Neural cell (in vitro differentiated cells): ENCODE data around the gene GPR150. TPM values are rescaled to one million over a fixed set of nuclear protein-coding genes. Genes with fewer than 3 reads are reported as not detected.

Experiments
- H2AFZ ChIP-seq: fragments of 200-600, 300-800 bp; sonication (generic), shearing (Covaris generic); 2 replicates; pipeline ENCODE4 v1.6.0; 2014; ENCODE audit warnings: low read depth, mild to moderate bottlenecking, antibody characterized with exemption, low read length, moderate library complexity
- H3F3A ChIP-seq: fragments of 200-600 bp; shearing (Covaris generic); 2 replicates; pipeline ENCODE4 v1.6.1; 2016; ENCODE audit warnings: mild to moderate bottlenecking, moderate library complexity, mixed read lengths, antibody characterized with exemption, low read length; ENCODE audit not compliant: insufficient read depth, poor library complexity, severe bottlenecking
- H3K27ac ChIP-seq: fragments of 200-600, 300-800 bp; sonication (generic), shearing (Covaris generic); 2 replicates; pipeline ENCODE4 v1.5.1; 2014; ENCODE audit warnings: mild to moderate bottlenecking, low read length, moderate library complexity
- H3K27me3 ChIP-seq: fragments of 300-800, 200-600 bp; sonication (generic), shearing (Covaris generic); 2 replicates; pipeline ENCODE4 v1.6.0; 2014; ENCODE audit warnings: mild to moderate bottlenecking, low read depth, low read length, moderate library complexity; ENCODE audit not compliant: insufficient read depth
- H3K36me3 ChIP-seq: fragments of 300-800, 200-600 bp; sonication (generic), shearing (Covaris generic); 2 replicates; pipeline ENCODE4 v1.5.1; 2014; ENCODE audit warnings: mild to moderate bottlenecking, antibody characterized with exemption, low read length, moderate library complexity; ENCODE audit not compliant: insufficient read depth
- H3K4me2 ChIP-seq: fragments of 300-800, 200-600 bp; sonication (generic), shearing (Covaris generic); 2 replicates; pipeline ENCODE4 v1.6.0; 2014; ENCODE audit warnings: mild to moderate bottlenecking, low read length
- H3K4me3 ChIP-seq: fragments of 300-800, 200-600 bp; sonication (generic), shearing (Covaris generic); 2 replicates; pipeline ENCODE4 v1.5.1; 2014; ENCODE audit warnings: mild to moderate bottlenecking, low read length, moderate library complexity
- H3K79me2 ChIP-seq: fragments of 200-600 bp; shearing (Covaris generic); replicated peaks from 2 replicates; pipeline ENCODE4 v1.6.0; 2014; ENCODE audit warnings: mild to moderate bottlenecking, low read length, moderate library complexity; ENCODE audit not compliant: insufficient read depth
- H3K9ac ChIP-seq: fragments of 300-800, 200-600 bp; sonication (generic), shearing (Covaris generic); 2 replicates; pipeline ENCODE4 v1.6.1; 2016; ENCODE audit warnings: mild to moderate bottlenecking, low read length, mixed read lengths
- H3K9me2 ChIP-seq: fragments of 200-600 bp; shearing (Covaris generic); 2 replicates; pipeline ENCODE4 v1.6.1; 2016; ENCODE audit warnings: mild to moderate bottlenecking, low read length, mixed read lengths; ENCODE audit not compliant: insufficient read depth
- H3K9me3 ChIP-seq: fragments of 200-600, 300-800 bp; sonication (generic), shearing (Covaris generic); 2 replicates; pipeline ENCODE4 v1.6.1; 2016; ENCODE audit warnings: mild to moderate bottlenecking, mixed run types, low read length, moderate library complexity, mixed read lengths
- H4K20me1 ChIP-seq: fragments of 200-600 bp; shearing (Covaris generic); 2 replicates; pipeline ENCODE4 v1.6.1; 2016; ENCODE audit warnings: mild to moderate bottlenecking, mixed run types; ENCODE audit not compliant: insufficient read depth
- EP300 ChIP-seq: fragments of 450-650 bp; conservative IDR thresholded peaks from 2 replicates; pipeline ENCODE4 v1.6.1; 2014; ENCODE audit warnings: antibody characterized with exemption, mild to moderate bottlenecking, moderate library complexity; ENCODE audit not compliant: poor library complexity, severe bottlenecking
- EZH2 ChIP-seq: fragments of 200-600, 300-800 bp; shearing (Covaris generic), sonication (generic); IDR thresholded peaks from 2 replicates; pipeline ENCODE4 v1.6.1; 2014; ENCODE audit warnings: antibody characterized with exemption, low read length, borderline replicate concordance, mild to moderate bottlenecking; ENCODE audit not compliant: insufficient read depth, poor library complexity, severe bottlenecking
- MXI1 ChIP-seq: fragments of 450-650 bp; conservative IDR thresholded peaks from 2 replicates; pipeline ENCODE4 v1.6.1; 2014; ENCODE audit warnings: antibody characterized with exemption, mild to moderate bottlenecking; ENCODE audit not compliant: poor library complexity, severe bottlenecking
- POLR2AphosphoS5 ChIP-seq: IDR thresholded peaks from 2 replicates; pipeline ENCODE4 v1.6.1; 2012
- RAD21 ChIP-seq: fragments of 450-650 bp; conservative IDR thresholded peaks from 2 replicates; pipeline ENCODE4 v1.6.1; 2014; ENCODE audit warnings: antibody characterized with exemption, mild to moderate bottlenecking, moderate library complexity
- SMC3 ChIP-seq: fragments of 450-650 bp; conservative IDR thresholded peaks from 2 replicates; pipeline ENCODE4 v1.6.1; 2014; ENCODE audit warnings: antibody characterized with exemption, mild to moderate bottlenecking, moderate library complexity; ENCODE audit not compliant: poor library complexity
- TAF1 ChIP-seq: IDR thresholded peaks from 2 replicates; pipeline ENCODE4 v1.6.1; 2012; ENCODE audit warnings: low read depth
- polyA plus RNA-seq: library from polyadenylated mRNA; depleted of rRNA; stranded (reverse); fragments of >200 nt; gene quantifications from 2 replicates; pipeline ENCODE4 v1.2.3, GENCODE V29; 2014
- TF ChIP-seq, protein P1 (sequence below): IDR thresholded peaks from 2 replicates; pipeline ENCODE4 v1.6.1; 2012; ENCODE audit warnings: borderline replicate concordance
- TF ChIP-seq, protein P2 (sequence below): fragments of 450-650 bp; IDR thresholded peaks from 2 replicates; pipeline ENCODE4 v1.5.1; 2014; ENCODE audit warnings: antibody characterized with exemption, mild to moderate bottlenecking, moderate library complexity; ENCODE audit not compliant: poor library complexity, severe bottlenecking

The GPR150 gene
- polyA plus RNA-seq, 1 donor from 2014 or later: not detected

DNA sequence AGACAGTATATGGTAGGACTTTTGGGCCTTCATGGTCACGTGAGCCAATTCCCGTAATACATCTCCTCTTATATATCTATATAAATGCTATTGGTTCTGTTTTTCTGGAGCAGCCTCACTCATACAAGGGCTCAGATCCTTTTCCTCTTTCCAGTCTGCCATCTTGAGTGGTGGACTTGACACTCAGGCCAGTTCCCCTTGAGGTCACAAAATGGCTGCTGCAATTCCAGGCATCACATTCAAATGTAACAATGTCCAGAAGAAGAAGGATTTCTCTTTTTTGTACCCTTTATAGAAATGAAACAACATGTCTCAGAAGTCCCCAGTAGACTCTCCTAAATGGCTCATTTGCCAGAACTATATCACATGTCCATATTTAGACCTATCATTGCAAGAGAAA lies 4.5 kb downstream of the GPR150 start:
- Histone ChIP-seq H2AFZ (no peak overlapping the region), H3K9ac (no peak overlapping the region), H3K4me2 (no peak overlapping the region), H3K4me3 (no peak overlapping the region), H3K9me2 (no peaks in the 10 kb centered on the region), H3K79me2 (no peaks in the 10 kb centered on the region), H3K36me3 (no peaks in the 10 kb centered on the region), H3K27ac (no peak overlapping the region), H3F3A (peaks cover 10% of the 10 kb centered on the region), H4K20me1 (no peaks in the 10 kb centered on the region), H3K27me3 (peaks cover 23% of the 10 kb centered on the region), H3K9me3 (no peaks in the 10 kb centered on the region)
- TF ChIP-seq EZH2 (no peak), EP300 (no peak), MXI1 (no peak)
- TF ChIP-seq, protein P1, sequence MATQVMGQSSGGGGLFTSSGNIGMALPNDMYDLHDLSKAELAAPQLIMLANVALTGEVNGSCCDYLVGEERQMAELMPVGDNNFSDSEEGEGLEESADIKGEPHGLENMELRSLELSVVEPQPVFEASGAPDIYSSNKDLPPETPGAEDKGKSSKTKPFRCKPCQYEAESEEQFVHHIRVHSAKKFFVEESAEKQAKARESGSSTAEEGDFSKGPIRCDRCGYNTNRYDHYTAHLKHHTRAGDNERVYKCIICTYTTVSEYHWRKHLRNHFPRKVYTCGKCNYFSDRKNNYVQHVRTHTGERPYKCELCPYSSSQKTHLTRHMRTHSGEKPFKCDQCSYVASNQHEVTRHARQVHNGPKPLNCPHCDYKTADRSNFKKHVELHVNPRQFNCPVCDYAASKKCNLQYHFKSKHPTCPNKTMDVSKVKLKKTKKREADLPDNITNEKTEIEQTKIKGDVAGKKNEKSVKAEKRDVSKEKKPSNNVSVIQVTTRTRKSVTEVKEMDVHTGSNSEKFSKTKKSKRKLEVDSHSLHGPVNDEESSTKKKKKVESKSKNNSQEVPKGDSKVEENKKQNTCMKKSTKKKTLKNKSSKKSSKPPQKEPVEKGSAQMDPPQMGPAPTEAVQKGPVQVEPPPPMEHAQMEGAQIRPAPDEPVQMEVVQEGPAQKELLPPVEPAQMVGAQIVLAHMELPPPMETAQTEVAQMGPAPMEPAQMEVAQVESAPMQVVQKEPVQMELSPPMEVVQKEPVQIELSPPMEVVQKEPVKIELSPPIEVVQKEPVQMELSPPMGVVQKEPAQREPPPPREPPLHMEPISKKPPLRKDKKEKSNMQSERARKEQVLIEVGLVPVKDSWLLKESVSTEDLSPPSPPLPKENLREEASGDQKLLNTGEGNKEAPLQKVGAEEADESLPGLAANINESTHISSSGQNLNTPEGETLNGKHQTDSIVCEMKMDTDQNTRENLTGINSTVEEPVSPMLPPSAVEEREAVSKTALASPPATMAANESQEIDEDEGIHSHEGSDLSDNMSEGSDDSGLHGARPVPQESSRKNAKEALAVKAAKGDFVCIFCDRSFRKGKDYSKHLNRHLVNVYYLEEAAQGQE: no peak

DNA sequence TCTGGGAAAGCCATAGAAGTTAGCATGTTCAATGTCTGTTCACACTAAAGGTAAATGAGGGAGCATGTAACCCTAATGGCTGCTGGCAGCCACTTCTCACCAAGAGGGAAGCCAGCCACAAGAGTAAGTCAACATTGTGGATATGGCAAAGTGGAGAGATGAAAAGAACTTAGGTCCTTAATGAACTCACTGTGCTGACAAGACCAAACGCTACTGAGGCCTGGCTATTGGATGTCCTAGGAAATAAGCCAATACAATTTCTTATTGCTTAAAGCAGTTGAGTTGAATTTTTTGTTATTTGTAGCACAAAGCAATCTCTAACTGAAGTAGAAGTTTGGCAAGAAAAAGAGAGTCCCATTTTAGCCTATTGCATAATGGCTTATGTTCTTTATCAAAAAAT lies 6.8 kb downstream of the GPR150 start:
- H3K4me2 ChIP-seq: no peak overlapping the region
- TF ChIP-seq TAF1: no peak
- no peak for TF ChIP-seq EP300
- no peak for TF ChIP-seq EZH2
- no peak overlapping the region for H2AFZ ChIP-seq
- H3K9me3 ChIP-seq: no peaks in the 10 kb centered on the region
- no peaks in the 10 kb centered on the region for H3K36me3 ChIP-seq
- peaks cover 8% of the 10 kb centered on the region for H3F3A ChIP-seq
- no peaks in the 10 kb centered on the region for H3K79me2 ChIP-seq
- peaks cover 11% of the 10 kb centered on the region for H3K27me3 ChIP-seq
- no peak overlapping the region for H3K4me3 ChIP-seq
- H3K9ac ChIP-seq: no peak overlapping the region
- no peaks in the 10 kb centered on the region for H4K20me1 ChIP-seq
- no peak overlapping the region for H3K27ac ChIP-seq
- H3K9me2 ChIP-seq: no peaks in the 10 kb centered on the region

DNA sequence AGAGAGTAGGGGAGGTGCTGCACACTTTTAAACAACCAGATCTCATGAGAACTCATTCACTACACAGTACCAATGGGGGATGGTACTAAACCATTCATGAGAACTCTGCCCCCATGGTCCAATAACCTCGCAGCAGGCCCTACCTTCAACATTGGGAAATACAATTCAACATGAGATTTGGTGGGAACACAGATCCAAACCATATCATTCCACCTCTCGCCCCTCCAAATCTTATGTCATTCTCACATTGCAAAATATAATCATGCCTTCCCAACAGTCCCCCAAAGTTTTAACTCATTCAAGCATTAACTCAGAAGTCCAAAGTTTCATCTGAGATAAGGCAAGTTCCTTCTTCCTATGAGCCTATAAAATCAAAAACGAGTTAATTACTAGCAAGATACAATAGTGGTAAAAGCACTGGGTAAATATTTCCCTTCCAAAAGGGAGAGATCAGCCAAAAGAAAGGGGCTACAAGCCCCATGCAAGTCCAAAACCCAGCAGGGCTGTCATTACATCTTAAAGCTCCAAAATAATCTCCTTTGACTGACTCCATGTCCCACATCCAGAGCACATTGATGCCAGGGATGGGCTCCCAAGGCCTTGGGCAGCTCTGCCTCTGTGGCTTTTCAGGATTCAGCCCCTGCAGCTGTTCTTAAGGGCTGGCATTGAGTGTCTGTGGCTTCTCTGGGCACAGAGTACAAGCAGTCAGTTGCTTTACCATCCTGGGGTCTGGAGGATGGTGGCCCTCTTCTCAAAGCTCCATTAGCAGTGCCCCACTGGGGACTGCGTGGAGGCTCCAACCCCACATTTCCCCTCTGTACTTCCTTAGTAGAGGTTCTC lies 8.3 kb downstream of the GPR150 start:
- peaks cover 4% of the 10 kb centered on the region for H3K27me3 ChIP-seq
- no peaks in the 10 kb centered on the region for H3K36me3 ChIP-seq
- TF ChIP-seq EP300: no peak
- no peak for TF ChIP-seq EZH2
- TF ChIP-seq MXI1: no peak
- TF ChIP-seq, protein P1: no peak
- no peak for TF ChIP-seq RAD21
- TF ChIP-seq POLR2AphosphoS5: no peak
- TF ChIP-seq, protein P2, sequence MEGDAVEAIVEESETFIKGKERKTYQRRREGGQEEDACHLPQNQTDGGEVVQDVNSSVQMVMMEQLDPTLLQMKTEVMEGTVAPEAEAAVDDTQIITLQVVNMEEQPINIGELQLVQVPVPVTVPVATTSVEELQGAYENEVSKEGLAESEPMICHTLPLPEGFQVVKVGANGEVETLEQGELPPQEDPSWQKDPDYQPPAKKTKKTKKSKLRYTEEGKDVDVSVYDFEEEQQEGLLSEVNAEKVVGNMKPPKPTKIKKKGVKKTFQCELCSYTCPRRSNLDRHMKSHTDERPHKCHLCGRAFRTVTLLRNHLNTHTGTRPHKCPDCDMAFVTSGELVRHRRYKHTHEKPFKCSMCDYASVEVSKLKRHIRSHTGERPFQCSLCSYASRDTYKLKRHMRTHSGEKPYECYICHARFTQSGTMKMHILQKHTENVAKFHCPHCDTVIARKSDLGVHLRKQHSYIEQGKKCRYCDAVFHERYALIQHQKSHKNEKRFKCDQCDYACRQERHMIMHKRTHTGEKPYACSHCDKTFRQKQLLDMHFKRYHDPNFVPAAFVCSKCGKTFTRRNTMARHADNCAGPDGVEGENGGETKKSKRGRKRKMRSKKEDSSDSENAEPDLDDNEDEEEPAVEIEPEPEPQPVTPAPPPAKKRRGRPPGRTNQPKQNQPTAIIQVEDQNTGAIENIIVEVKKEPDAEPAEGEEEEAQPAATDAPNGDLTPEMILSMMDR: no peak
- no peak for TF ChIP-seq TAF1
- no peak for TF ChIP-seq SMC3
- no peaks in the 10 kb centered on the region for H3K79me2 ChIP-seq
- no peaks in the 10 kb centered on the region for H3K9me2 ChIP-seq
- no peak overlapping the region for H2AFZ ChIP-seq
- H3K4me2 ChIP-seq: no peak overlapping the region
- H4K20me1 ChIP-seq: no peaks in the 10 kb centered on the region
- no peak overlapping the region for H3K9ac ChIP-seq
- no peaks in the 10 kb centered on the region for H3F3A ChIP-seq
- H3K9me3 ChIP-seq: no peaks in the 10 kb centered on the region
- no peak overlapping the region for H3K27ac ChIP-seq
- H3K4me3 ChIP-seq: no peak overlapping the region
